Activated naive CD8-positive, alpha-beta T cell treated with anti-CD3 and anti-CD28 coated beads for 36 hours (primary cell): Measurements from ENCODE around the gene ALPI. TPM values are rescaled to one million over a fixed set of nuclear protein-coding genes. Genes with fewer than 3 reads are reported as not detected.
"Not testable (repeated sequence)": the region's sequence is repeated elsewhere in the genome, so short reads cannot be mapped to it uniquely, and the experiment has no call there.

ENCODE experiments used
- DNase-seq: peaks from one replicate; pipeline ENCODE4 v3.0.0; 2021
- H3K27ac Mint-ChIP-seq: one replicate; pipeline ENCODE4 v1.8.0; 2022; ENCODE audit warnings: mild to moderate bottlenecking, moderate library complexity, mixed read lengths
- H3K27me3 Mint-ChIP-seq: one replicate; pipeline ENCODE4 v1.8.0; 2022; ENCODE audit warnings: mild to moderate bottlenecking, mixed read lengths
- H3K36me3 Mint-ChIP-seq: one replicate; pipeline ENCODE4 v1.8.0; 2021; ENCODE audit warnings: mild to moderate bottlenecking, mixed read lengths
- H3K4me1 Mint-ChIP-seq: one replicate; pipeline ENCODE4 v1.8.0; 2021; ENCODE audit warnings: mixed read lengths
- H3K4me3 Mint-ChIP-seq: one replicate; pipeline ENCODE4 v1.8.0; 2022; ENCODE audit warnings: mild to moderate bottlenecking, moderate library complexity, mixed read lengths
- H3K9me3 Mint-ChIP-seq: one replicate; pipeline ENCODE4 v1.8.0; 2022; ENCODE audit warnings: mixed read lengths
- total RNA-seq, 2 experiments: library from RNA; stranded (reverse); gene quantifications; one replicate each; pipeline ENCODE4 v1.2.3, GENCODE V29; 2021

ALPI gene
- total RNA-seq, 2 experiments from 2014 or later, result not detected

- Mint-ChIP-seq H3K4me3 (no peak overlapping the region), H3K36me3 (no peaks in the 10 kb centered on the region), H3K27ac (no peak overlapping the region), H3K4me1 (peaks cover 9% of the 10 kb centered on the region), H3K9me3 (no peaks in the 10 kb centered on the region), H3K27me3 (no peaks in the 10 kb centered on the region)
- peak; percentile 74 for DNase-seq
These were observed 11.4 kb upstream of the ALPI start for GRCh38 chr2:232444409-232445148.

- H3K4me1 Mint-ChIP-seq, result peaks cover 11% of the 10 kb centered on the region
- H3K27ac Mint-ChIP-seq, H3K36me3 Mint-ChIP-seq, H3K4me3 Mint-ChIP-seq, H3K9me3 Mint-ChIP-seq, DNase-seq, H3K27me3 Mint-ChIP-seq: not testable (repeated sequence)
These were observed 10.6 kb upstream of the ALPI start for GRCh38 chr2:232445149-232445885.

GRCh38 chr2:232446266-232446777 is 9.6 kb upstream of the ALPI start:
- not testable (repeated sequence) for H3K27ac Mint-ChIP-seq, H3K4me3 Mint-ChIP-seq, DNase-seq, H3K36me3 Mint-ChIP-seq, H3K27me3 Mint-ChIP-seq, H3K9me3 Mint-ChIP-seq
- H3K4me1 Mint-ChIP-seq, result peaks cover 12% of the 10 kb centered on the region

- Mint-ChIP-seq H3K27me3 (no peaks in the 10 kb centered on the region), H3K4me1 (peaks cover 12% of the 10 kb centered on the region), H3K9me3 (no peaks in the 10 kb centered on the region), H3K36me3 (no peaks in the 10 kb centered on the region), H3K27ac (peak overlapping the region; percentile 20), H3K4me3 (no peak overlapping the region)
- DNase-seq, result no peak
These were observed 8.8 kb upstream of the ALPI start for GRCh38 chr2:232447091-232447620.

- H3K4me3 Mint-ChIP-seq, result no peak overlapping the region
- DNase-seq, result no peak
- H3K27ac Mint-ChIP-seq, result no peak overlapping the region
- no peaks in the 10 kb centered on the region for H3K9me3 Mint-ChIP-seq
- H3K36me3 Mint-ChIP-seq, result no peaks in the 10 kb centered on the region
- peaks cover 12% of the 10 kb centered on the region for H3K4me1 Mint-ChIP-seq
- H3K27me3 Mint-ChIP-seq, result no peaks in the 10 kb centered on the region
These were observed 8.2 kb upstream of the ALPI start for GRCh38 chr2:232447638-232448303.

- Mint-ChIP-seq H3K27me3 (no peaks in the 10 kb centered on the region), H3K4me3 (no peak overlapping the region), H3K27ac (no peak overlapping the region), H3K4me1 (peaks cover 12% of the 10 kb centered on the region), H3K9me3 (no peaks in the 10 kb centered on the region), H3K36me3 (no peaks in the 10 kb centered on the region)
- no peak for DNase-seq
These were observed 7.7 kb upstream of the ALPI start for GRCh38 chr2:232448304-232448690.

- no peaks in the 10 kb centered on the region for H3K9me3 Mint-ChIP-seq
- no peaks in the 10 kb centered on the region for H3K27me3 Mint-ChIP-seq
- peaks cover 12% of the 10 kb centered on the region for H3K4me1 Mint-ChIP-seq
- H3K27ac Mint-ChIP-seq, result no peak overlapping the region
- DNase-seq, result no peak
- no peaks in the 10 kb centered on the region for H3K36me3 Mint-ChIP-seq
- H3K4me3 Mint-ChIP-seq, result no peak overlapping the region
These were observed 6.0 kb upstream of the ALPI start for GRCh38 chr2:232449964-232450363.

- H3K27me3 Mint-ChIP-seq, H3K9me3 Mint-ChIP-seq, H3K36me3 Mint-ChIP-seq, DNase-seq, H3K27ac Mint-ChIP-seq, H3K4me3 Mint-ChIP-seq: not testable (repeated sequence)
- peaks cover 12% of the 10 kb centered on the region for H3K4me1 Mint-ChIP-seq
These were observed 4.3 kb upstream of the ALPI start for GRCh38 chr2:232451645-232452044.

- DNase-seq, result no peak
- no peaks in the 10 kb centered on the region for H3K9me3 Mint-ChIP-seq
- peaks cover 2% of the 10 kb centered on the region for H3K4me1 Mint-ChIP-seq
- no peaks in the 10 kb centered on the region for H3K36me3 Mint-ChIP-seq
- no peak overlapping the region for H3K4me3 Mint-ChIP-seq
- peaks cover 9% of the 10 kb centered on the region for H3K27me3 Mint-ChIP-seq
- no peak overlapping the region for H3K27ac Mint-ChIP-seq
These were observed 1.3 kb upstream of the ALPI start for GRCh38 chr2:232454630-232455029.

- H3K36me3 Mint-ChIP-seq, result no peaks in the 10 kb centered on the region
- DNase-seq, result no peak
These were observed 555 bp downstream of the ALPI start for GRCh38 chr2:232456296-232457120.

GRCh38 chr2:232457121-232458011 is 1.4 kb downstream of the ALPI start:
- Mint-ChIP-seq H3K36me3 (no peaks in the 10 kb centered on the region), H3K27ac (no peak overlapping the region), H3K4me3 (no peak overlapping the region), H3K4me1 (no peaks in the 10 kb centered on the region), H3K9me3 (no peaks in the 10 kb centered on the region), H3K27me3 (peaks cover 17% of the 10 kb centered on the region)
- no peak for DNase-seq

More at GRCh38 chr2:232456296-232457120, 555 bp downstream of the ALPI start:
- Mint-ChIP-seq H3K27ac (no peak overlapping the region), H3K4me1 (no peaks in the 10 kb centered on the region), H3K9me3 (no peaks in the 10 kb centered on the region), H3K4me3 (no peak overlapping the region), H3K27me3 (peaks cover 17% of the 10 kb centered on the region)

GRCh38 chr2:232458051-232458660 is 2.2 kb downstream of the ALPI start:
- DNase-seq, result no peak
- no peaks in the 10 kb centered on the region for H3K4me1 Mint-ChIP-seq
- H3K9me3 Mint-ChIP-seq, result no peaks in the 10 kb centered on the region
- no peak overlapping the region for H3K27ac Mint-ChIP-seq
- H3K4me3 Mint-ChIP-seq, result no peak overlapping the region
- H3K27me3 Mint-ChIP-seq, result peaks cover 17% of the 10 kb centered on the region
- H3K36me3 Mint-ChIP-seq, result no peaks in the 10 kb centered on the region

GRCh38 chr2:232458661-232459418 is 2.9 kb downstream of the ALPI start:
- Mint-ChIP-seq H3K27me3 (peaks cover 17% of the 10 kb centered on the region), H3K4me1 (no peaks in the 10 kb centered on the region), H3K27ac (no peak overlapping the region), H3K9me3 (no peaks in the 10 kb centered on the region), H3K36me3 (no peaks in the 10 kb centered on the region), H3K4me3 (no peak overlapping the region)
- DNase-seq, result no peak
